Measurements from ENCODE around the gene SAMD5. TPM values are rescaled to one million over a fixed set of nuclear protein-coding genes. Genes with fewer than 3 reads are reported as not detected.

The SAMD5 gene
- polyA plus RNA-seq, 1 donor from 2014 or later, result 14.1 TPM

DNA sequence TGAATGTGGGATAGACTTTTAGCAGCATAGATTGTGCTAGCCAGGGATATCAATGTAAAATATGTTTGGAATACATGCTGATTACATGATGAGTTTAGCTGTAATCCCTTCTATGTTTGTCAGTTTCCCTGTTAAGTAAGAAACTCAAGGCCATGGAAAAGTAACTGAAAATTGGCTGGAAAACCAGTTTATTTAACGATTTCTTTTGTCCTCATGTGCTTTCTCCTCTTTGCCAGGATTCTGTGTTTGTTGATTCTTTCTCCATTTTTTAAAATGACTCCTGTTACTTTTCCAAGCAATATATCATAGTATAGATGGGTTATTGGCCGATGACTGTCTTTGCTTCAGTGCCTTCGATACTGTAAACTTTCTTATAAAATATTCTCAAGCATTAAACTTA, 87.5 kb downstream of the SAMD5 start:
- H3K27ac ChIP-seq (ENCODE audit: low read length), result no peak overlapping the region
- no peaks in the 10 kb centered on the region for H3K27me3 ChIP-seq (ENCODE audit: insufficient read depth, low read depth, low read length)
- no peaks in the 10 kb centered on the region for H4K20me1 ChIP-seq (ENCODE audit: insufficient read depth)
- H3K79me2 ChIP-seq (replicated peaks; ENCODE audit: insufficient read depth, low read length), result no peaks in the 10 kb centered on the region
- no peaks in the 10 kb centered on the region for H3K36me3 ChIP-seq (ENCODE audit: insufficient read depth, low read length)
- no peaks in the 10 kb centered on the region for H3F3A ChIP-seq (ENCODE audit: insufficient read depth, low read length, poor library complexity, severe bottlenecking)
- no peaks in the 10 kb centered on the region for H3K9me3 ChIP-seq (ENCODE audit: low read length)
- H3K9me2 ChIP-seq (ENCODE audit: insufficient read depth, low read length), result no peaks in the 10 kb centered on the region
- H2AFZ ChIP-seq (ENCODE audit: low read depth, low read length), result no peak overlapping the region
- TF ChIP-seq POLR2AphosphoS5 (IDR thresholded peaks at IDR 0.05) (no peak), RAD21 (conservative IDR thresholded peaks at IDR 0.05) (no peak), SMC3 (conservative IDR thresholded peaks at IDR 0.05; ENCODE audit: poor library complexity) (no peak), TAF1 (IDR thresholded peaks at IDR 0.05; ENCODE audit: low read depth) (no peak), MXI1 (conservative IDR thresholded peaks at IDR 0.05; ENCODE audit: poor library complexity, severe bottlenecking) (no peak), EP300 (conservative IDR thresholded peaks at IDR 0.05; ENCODE audit: poor library complexity, severe bottlenecking) (no peak), EZH2 (IDR thresholded peaks at IDR 0.05; ENCODE audit: borderline replicate concordance, insufficient read depth, low read length, poor library complexity, severe bottlenecking) (no peak)
- TF ChIP-seq, protein P1, sequence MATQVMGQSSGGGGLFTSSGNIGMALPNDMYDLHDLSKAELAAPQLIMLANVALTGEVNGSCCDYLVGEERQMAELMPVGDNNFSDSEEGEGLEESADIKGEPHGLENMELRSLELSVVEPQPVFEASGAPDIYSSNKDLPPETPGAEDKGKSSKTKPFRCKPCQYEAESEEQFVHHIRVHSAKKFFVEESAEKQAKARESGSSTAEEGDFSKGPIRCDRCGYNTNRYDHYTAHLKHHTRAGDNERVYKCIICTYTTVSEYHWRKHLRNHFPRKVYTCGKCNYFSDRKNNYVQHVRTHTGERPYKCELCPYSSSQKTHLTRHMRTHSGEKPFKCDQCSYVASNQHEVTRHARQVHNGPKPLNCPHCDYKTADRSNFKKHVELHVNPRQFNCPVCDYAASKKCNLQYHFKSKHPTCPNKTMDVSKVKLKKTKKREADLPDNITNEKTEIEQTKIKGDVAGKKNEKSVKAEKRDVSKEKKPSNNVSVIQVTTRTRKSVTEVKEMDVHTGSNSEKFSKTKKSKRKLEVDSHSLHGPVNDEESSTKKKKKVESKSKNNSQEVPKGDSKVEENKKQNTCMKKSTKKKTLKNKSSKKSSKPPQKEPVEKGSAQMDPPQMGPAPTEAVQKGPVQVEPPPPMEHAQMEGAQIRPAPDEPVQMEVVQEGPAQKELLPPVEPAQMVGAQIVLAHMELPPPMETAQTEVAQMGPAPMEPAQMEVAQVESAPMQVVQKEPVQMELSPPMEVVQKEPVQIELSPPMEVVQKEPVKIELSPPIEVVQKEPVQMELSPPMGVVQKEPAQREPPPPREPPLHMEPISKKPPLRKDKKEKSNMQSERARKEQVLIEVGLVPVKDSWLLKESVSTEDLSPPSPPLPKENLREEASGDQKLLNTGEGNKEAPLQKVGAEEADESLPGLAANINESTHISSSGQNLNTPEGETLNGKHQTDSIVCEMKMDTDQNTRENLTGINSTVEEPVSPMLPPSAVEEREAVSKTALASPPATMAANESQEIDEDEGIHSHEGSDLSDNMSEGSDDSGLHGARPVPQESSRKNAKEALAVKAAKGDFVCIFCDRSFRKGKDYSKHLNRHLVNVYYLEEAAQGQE (IDR thresholded peaks at IDR 0.05; ENCODE audit: borderline replicate concordance), result no peak
- TF ChIP-seq, protein P2, sequence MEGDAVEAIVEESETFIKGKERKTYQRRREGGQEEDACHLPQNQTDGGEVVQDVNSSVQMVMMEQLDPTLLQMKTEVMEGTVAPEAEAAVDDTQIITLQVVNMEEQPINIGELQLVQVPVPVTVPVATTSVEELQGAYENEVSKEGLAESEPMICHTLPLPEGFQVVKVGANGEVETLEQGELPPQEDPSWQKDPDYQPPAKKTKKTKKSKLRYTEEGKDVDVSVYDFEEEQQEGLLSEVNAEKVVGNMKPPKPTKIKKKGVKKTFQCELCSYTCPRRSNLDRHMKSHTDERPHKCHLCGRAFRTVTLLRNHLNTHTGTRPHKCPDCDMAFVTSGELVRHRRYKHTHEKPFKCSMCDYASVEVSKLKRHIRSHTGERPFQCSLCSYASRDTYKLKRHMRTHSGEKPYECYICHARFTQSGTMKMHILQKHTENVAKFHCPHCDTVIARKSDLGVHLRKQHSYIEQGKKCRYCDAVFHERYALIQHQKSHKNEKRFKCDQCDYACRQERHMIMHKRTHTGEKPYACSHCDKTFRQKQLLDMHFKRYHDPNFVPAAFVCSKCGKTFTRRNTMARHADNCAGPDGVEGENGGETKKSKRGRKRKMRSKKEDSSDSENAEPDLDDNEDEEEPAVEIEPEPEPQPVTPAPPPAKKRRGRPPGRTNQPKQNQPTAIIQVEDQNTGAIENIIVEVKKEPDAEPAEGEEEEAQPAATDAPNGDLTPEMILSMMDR (IDR thresholded peaks at IDR 0.05; ENCODE audit: poor library complexity, severe bottlenecking), result no peak
- no peak overlapping the region for H3K9ac ChIP-seq (ENCODE audit: low read length)
- H3K4me2 ChIP-seq (ENCODE audit: low read length), result no peak overlapping the region
- no peak overlapping the region for H3K4me3 ChIP-seq (ENCODE audit: low read length)

DNA sequence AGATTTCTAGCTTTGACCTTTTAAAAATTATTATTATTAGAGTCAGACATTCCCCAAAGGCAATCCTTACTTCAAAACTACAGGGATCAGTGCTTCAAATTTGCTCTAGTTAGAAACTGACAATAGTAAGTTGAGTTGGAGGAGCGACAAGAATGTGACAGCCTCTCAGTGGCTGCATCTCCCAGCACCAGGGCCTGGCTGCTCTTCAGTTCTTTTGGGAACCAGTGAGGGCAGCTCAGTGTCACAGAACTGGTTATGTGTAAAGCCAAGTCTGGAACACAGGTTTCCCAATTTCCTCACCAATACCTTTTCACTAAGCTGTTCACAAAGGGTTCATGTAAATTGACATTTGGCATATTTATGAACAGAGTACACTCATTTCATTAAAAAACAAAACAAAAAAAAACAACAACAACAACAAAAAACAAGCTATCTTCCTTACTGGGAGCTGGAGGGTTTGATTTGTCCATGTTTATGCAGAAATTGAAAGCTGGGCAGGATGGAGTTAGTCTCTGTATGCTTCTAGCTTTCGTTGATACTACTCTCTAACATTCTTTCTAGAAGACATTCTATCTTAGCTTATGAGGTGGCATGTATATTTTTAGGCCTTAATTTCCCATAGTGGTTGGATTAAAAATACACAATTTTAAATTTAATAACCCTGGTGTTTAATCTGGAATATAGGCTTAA, 95.0 kb downstream of the SAMD5 start:
- no peak overlapping the region for H2AFZ ChIP-seq (ENCODE audit: low read depth, low read length)
- no peak overlapping the region for H3K4me2 ChIP-seq (ENCODE audit: low read length)
- H3K9ac ChIP-seq (ENCODE audit: low read length), result no peak overlapping the region
- H3F3A ChIP-seq (ENCODE audit: insufficient read depth, low read length, poor library complexity, severe bottlenecking), result no peaks in the 10 kb centered on the region
- no peaks in the 10 kb centered on the region for H3K9me3 ChIP-seq (ENCODE audit: low read length)
- H3K36me3 ChIP-seq (ENCODE audit: insufficient read depth, low read length), result no peaks in the 10 kb centered on the region
- no peak overlapping the region for H3K4me3 ChIP-seq (ENCODE audit: low read length)
- H4K20me1 ChIP-seq (ENCODE audit: insufficient read depth), result no peaks in the 10 kb centered on the region
- TF ChIP-seq RAD21 (conservative IDR thresholded peaks at IDR 0.05), result no peak
- no peak for TF ChIP-seq EZH2 (IDR thresholded peaks at IDR 0.05; ENCODE audit: borderline replicate concordance, insufficient read depth, low read length, poor library complexity, severe bottlenecking)
- TF ChIP-seq POLR2AphosphoS5 (IDR thresholded peaks at IDR 0.05), result no peak
- no peak for TF ChIP-seq MXI1 (conservative IDR thresholded peaks at IDR 0.05; ENCODE audit: poor library complexity, severe bottlenecking)
- TF ChIP-seq, protein P1 (IDR thresholded peaks at IDR 0.05; ENCODE audit: borderline replicate concordance), result no peak
- no peak for TF ChIP-seq SMC3 (conservative IDR thresholded peaks at IDR 0.05; ENCODE audit: poor library complexity)
- TF ChIP-seq EP300 (conservative IDR thresholded peaks at IDR 0.05; ENCODE audit: poor library complexity, severe bottlenecking), result no peak
- TF ChIP-seq, protein P2 (IDR thresholded peaks at IDR 0.05; ENCODE audit: poor library complexity, severe bottlenecking), result no peak
- TF ChIP-seq TAF1 (IDR thresholded peaks at IDR 0.05; ENCODE audit: low read depth), result no peak
- H3K27me3 ChIP-seq (ENCODE audit: insufficient read depth, low read depth, low read length), result no peaks in the 10 kb centered on the region
- H3K79me2 ChIP-seq (replicated peaks; ENCODE audit: insufficient read depth, low read length), result no peaks in the 10 kb centered on the region
- no peaks in the 10 kb centered on the region for H3K9me2 ChIP-seq (ENCODE audit: insufficient read depth, low read length)
- no peak overlapping the region for H3K27ac ChIP-seq (ENCODE audit: low read length)
